ENCODE data around the gene GCK. TPM values are rescaled to one million over a fixed set of nuclear protein-coding genes. Genes with fewer than 3 reads are reported as not detected.
A peak's percentile ranks its signal among the peaks of the same experiment; 100 is the strongest.

The GCK gene
- total RNA-seq, 2 donors from 2014 or later, result 0.45 TPM; not detected in 1

DNA sequence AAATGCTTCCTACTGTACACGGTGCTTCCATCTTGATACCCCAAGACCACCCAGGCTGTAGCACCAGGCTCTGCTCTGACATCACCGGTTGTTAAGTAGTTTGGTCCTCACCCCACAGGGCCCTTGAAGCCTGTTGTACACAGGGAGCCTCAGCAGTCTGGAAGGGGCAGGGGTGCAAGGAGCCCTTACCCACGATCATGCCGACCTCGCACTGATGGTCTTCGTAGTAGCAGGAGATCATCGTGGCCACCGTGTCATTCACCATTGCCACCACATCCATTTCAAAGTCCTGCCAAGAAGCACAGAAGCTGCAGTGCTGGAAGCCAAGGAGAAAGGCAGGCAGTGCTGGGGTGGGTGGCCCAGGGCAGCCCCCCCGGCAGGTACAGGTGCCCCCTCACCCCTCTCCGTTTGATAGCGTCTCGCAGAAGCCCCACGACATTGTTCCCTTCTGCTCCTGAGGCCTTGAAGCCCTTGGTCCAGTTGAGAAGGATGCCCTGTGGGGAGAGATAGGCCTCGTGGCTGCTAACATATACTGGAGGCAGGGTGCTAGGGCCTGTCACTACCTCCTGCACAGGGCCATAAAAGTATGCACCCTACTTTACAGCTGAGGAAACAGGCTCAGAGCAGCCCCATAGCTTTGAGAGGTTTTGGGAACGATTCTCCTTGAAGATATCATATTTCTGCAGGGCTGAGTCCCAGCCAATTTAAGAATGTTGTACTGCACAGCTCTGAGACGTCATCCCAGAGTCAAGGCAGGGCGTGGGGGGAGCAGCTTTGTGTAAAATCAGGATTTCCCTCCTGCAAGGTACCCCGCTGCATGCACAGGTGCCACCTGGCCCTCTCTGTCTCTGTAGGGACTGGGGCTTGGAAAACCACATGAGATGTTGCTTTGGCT lies 39.4 kb downstream of the GCK start:
- Mint-ChIP-seq H3K36me3 (ENCODE audit: low read depth) (no peaks in the 10 kb centered on the region), H3K4me3 (no peak overlapping the region), H3K27ac (no peak overlapping the region), H3K4me1 (peaks cover 6% of the 10 kb centered on the region), H3K27me3 (no peaks in the 10 kb centered on the region)
- H3K9me3 ChIP-seq (ENCODE audit: control insufficient read depth, low read length, poor library complexity, severe bottlenecking), result no peaks in the 10 kb centered on the region
- ATAC-seq, result no peak
- no peak for DNase-seq

DNA sequence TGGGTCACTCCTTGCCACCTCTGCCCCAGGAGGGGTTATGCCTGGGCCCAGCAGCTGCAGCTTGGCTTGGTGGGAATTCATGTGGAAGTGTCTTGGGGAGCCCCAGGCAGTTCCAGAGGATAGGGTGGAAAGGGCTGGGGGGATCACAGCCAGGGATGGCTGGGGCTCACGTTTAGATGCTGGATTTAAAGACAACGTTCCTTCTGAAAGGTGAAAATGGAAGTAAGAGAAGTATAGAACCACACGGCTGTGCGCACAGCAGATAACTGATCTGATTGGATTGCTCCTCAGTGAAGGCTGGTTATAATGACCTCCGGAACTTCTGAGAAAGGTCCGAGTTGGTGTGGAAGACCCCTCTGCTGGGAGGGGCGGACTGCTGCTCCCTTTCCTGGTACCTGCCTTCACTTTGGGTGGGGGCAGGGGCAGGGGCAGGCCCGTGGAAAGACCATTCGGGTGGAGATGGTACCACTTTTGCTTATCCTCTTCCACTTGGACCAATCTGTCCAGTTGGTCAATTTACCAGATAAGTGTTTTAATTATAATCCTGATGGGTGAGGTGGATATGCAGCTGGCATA lies 40.2 kb downstream of the GCK start:
- Mint-ChIP-seq H3K4me3 (no peak overlapping the region), H3K27me3 (no peaks in the 10 kb centered on the region), H3K4me1 (peaks cover 6% of the 10 kb centered on the region), H3K27ac (no peak overlapping the region), H3K36me3 (ENCODE audit: low read depth) (no peaks in the 10 kb centered on the region)
- DNase-seq (no peak), ATAC-seq (no peak)
- no peaks in the 10 kb centered on the region for H3K9me3 ChIP-seq (ENCODE audit: control insufficient read depth, low read length, poor library complexity, severe bottlenecking)

DNA sequence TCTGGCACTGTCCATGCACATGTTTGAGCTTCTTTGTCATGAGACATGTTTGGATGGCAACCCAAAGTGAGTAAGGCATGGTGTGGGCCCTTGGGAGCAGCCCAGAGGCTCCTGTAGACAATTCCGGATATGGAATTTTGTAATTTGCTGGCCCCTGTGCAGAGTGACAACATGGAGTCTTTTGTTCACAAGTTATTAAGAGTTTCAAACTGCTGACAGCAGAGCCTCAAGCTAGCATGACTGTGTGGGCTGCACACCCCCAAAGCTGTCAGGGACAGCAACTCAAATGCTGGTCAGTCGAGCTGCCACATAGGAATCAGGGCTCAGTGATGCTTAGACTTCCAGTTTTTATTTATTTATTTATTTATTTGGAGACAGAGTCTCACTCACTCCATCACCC lies 41.1 kb downstream of the GCK start:
- Mint-ChIP-seq H3K4me3 (peak overlapping the region; percentile 61), H3K27me3 (no peaks in the 10 kb centered on the region), H3K27ac (no peak overlapping the region), H3K4me1 (peaks cover 6% of the 10 kb centered on the region), H3K36me3 (ENCODE audit: low read depth) (no peaks in the 10 kb centered on the region)
- no peak for DNase-seq
- ATAC-seq, result no peak
- no peaks in the 10 kb centered on the region for H3K9me3 ChIP-seq (ENCODE audit: control insufficient read depth, low read length, poor library complexity, severe bottlenecking)

DNA sequence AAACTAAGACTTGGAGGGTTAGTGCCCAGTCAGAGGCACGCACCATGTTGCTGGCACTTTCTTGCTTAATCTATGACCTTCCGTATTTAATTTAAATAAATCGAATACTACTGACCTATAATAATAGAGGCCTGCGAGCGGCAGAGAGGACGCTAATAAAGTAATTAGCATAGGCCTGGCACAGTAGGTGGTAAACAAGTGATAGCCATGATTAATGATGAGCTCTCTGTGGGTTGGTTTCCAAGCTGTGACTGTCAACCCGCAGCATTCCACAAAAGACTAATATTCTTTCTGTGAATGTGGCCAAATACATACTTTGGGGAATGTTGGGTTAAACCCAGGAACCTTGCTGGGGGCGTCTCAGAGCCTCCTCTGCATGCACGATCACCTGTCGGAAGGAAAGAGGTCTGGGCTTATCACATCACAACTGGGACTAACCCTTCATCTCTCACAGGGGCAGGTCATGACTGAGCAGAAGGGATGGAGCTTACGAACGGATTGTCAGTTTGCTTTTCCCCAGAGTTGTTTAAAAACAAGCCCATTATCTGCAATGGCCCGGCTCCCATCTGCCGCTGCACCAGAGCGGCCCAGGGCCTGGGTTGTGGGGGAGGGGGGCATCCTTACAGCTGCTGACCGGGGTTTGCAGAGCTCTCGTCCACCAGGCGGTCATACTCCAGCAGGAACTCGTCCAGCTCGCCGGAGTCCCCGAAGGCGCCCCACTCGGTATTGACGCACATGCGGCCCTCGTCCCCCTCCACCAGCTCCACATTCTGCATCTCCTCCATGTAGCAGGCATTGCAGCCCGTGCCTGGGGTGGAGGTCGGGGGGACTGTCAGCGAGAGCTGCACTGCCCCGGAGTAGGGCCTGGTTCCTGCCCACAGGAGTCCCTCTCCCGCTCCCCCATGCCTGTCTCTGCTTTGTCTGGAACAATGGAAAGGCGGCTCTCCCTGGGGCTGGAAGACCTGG lies 41.9 kb downstream of the GCK start:
- peaks cover 6% of the 10 kb centered on the region for H3K4me1 Mint-ChIP-seq
- peak overlapping the region; percentile 61 for H3K4me3 Mint-ChIP-seq
- no peaks in the 10 kb centered on the region for H3K9me3 ChIP-seq (ENCODE audit: control insufficient read depth, low read length, poor library complexity, severe bottlenecking)
- H3K36me3 Mint-ChIP-seq (ENCODE audit: low read depth), result no peaks in the 10 kb centered on the region
- DNase-seq (no peak), ATAC-seq (no peak)
- no peak overlapping the region for H3K27ac Mint-ChIP-seq
- H3K27me3 Mint-ChIP-seq, result no peaks in the 10 kb centered on the region

DNA sequence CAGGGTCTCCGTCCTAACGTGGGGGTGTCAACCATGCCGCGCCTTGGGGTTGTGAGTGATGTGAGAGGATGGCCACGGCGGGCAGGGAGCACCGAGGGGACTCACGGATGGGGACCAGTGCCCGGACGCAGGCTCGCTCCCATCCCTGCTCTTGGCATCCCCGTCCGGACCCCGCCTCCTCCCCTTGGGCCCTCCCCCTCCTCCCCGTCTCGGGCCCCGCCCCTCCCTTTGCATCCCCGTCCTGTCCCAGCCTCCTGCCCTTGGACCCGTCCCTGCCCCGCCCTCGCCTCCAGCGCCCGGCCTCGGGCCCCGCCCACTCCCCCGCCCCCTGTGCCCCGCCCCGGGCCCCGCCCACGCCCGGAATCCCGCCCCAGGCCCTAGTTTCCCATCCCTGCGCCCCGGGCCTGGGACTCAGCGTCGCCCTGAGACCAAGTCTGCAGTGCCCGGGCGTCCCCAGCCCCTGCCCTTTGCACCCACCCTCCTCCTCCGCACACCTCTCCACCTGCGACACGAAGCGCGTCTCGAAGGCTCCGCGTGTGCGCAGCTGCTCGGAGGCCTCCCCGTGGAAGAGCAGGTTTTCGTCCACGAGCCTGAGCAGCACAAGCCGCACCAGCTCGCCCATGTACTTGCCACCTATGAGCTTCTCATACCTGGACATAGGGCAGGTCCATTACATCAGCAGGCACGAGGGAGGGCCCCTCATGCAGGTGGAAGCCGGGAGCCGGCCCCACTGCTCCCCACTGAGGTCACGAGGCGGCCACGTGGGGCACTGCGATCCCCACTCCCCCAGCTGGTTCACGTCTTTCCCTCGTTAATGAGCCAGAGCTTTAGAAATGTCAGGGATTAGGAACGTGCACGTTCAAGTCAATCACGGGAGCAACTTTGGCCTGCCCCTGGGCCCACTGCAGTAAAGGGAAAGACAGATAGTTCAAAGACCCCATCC lies 43.0 kb downstream of the GCK start:
- peaks cover 6% of the 10 kb centered on the region for H3K4me1 Mint-ChIP-seq
- H3K9me3 ChIP-seq (ENCODE audit: control insufficient read depth, low read length, poor library complexity, severe bottlenecking), result no peaks in the 10 kb centered on the region
- H3K27me3 Mint-ChIP-seq, result no peaks in the 10 kb centered on the region
- no peaks in the 10 kb centered on the region for H3K36me3 Mint-ChIP-seq (ENCODE audit: low read depth)
- peak; percentile 18 to 67 (median 56) for DNase-seq
- ATAC-seq, result peak; percentile 73
- no peak overlapping the region for H3K27ac Mint-ChIP-seq
- peak overlapping the region; percentile 83 for H3K4me3 Mint-ChIP-seq

DNA sequence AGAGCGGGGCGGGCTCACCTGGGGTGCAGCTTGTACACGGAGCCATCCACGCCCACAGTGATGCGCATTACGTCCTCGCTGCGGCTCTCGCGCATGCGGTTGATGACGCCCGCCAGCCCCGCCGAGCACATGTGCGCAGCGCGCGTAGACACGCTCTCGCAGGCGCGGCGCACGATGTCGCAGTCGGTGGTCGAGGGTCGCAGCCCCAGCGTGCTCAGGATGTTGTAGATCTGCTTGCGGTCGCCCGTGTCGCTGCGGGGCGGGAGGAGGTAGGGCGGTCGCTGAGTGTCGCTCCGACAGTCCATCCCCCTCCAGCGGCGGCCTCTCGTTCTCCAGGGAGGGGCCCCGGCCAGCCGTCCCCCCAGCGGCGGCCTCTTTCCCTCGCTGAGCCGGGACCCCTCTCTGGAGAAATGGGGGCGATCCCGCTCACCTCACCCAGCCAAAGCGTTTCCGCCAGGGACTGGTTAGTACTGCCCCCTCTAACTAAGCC lies 43.7 kb downstream of the GCK start:
- Mint-ChIP-seq H3K27me3 (no peaks in the 10 kb centered on the region), H3K36me3 (ENCODE audit: low read depth) (no peaks in the 10 kb centered on the region), H3K27ac (no peak overlapping the region), H3K4me3 (peak overlapping the region; percentile 83), H3K4me1 (peaks cover 6% of the 10 kb centered on the region)
- DNase-seq (peak; percentile 40 to 43 (median 41)), ATAC-seq (peak; percentile 81)
- H3K9me3 ChIP-seq (ENCODE audit: control insufficient read depth, low read length, poor library complexity, severe bottlenecking), result no peaks in the 10 kb centered on the region

DNA sequence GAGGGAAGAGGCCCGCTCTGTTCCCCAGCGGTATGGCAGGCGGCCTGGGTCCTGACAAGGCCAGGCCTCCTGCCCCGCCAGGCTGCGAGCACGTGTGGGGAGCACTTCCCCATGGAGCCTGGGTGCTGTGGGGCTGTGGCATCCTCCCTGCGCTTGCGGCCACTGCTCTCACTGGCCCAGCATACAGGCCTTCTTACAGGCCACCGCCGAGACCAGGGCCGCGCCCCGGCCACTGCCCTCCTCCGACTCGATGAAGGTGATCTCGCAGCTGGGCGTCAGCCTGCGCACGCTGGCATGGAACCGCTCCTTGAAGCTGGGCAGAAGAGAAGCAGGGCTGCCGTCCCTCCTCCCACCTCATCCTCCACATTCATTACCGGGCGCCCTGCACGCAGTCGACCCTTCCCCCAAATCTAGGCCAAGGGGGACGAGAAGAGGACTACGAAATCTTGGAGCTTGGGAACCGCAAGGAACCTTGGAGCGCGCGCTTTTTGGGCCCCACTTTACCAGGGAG lies 44.2 kb downstream of the GCK start:
- ATAC-seq (no peak), DNase-seq (no peak)
- no peaks in the 10 kb centered on the region for H3K9me3 ChIP-seq (ENCODE audit: control insufficient read depth, low read length, poor library complexity, severe bottlenecking)
- H3K4me1 Mint-ChIP-seq, result peaks cover 6% of the 10 kb centered on the region
- H3K36me3 Mint-ChIP-seq (ENCODE audit: low read depth), result no peaks in the 10 kb centered on the region
- H3K4me3 Mint-ChIP-seq, result peak overlapping the region; percentile 83
- no peak overlapping the region for H3K27ac Mint-ChIP-seq
- H3K27me3 Mint-ChIP-seq, result no peaks in the 10 kb centered on the region

DNA sequence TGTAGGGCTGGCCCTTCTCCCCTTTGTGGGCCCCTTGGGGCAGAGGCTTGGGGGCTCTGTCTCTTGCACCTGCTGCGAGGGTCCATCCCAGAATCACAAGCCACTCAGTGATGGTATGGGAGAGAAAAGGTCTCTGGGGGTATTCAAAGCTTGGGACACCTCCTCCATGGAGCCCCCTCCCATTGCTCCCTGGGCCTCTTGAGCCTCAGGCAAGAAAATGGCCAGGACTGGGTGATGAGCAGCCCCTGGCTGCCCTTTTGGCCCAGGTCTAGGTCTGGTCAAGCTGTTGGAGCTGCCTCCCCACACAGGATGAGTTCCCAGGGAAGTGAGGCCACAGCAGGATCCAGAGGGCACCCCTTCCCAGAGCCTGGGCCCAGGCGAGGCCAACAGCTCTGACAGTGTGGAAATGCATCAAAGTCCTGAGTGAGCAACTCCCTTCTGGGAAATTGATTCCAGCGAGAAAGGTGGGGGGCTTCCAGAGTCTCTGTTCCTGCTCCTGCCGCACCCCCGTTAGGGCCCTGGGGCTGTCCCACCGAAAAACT lies 44.7 kb downstream of the GCK start:
- H3K36me3 Mint-ChIP-seq (ENCODE audit: low read depth), result no peaks in the 10 kb centered on the region
- no peak for DNase-seq
- peak overlapping the region; percentile 33 for H3K4me3 Mint-ChIP-seq
- no peak overlapping the region for H3K27ac Mint-ChIP-seq
- no peaks in the 10 kb centered on the region for H3K27me3 Mint-ChIP-seq
- peaks cover 6% of the 10 kb centered on the region for H3K4me1 Mint-ChIP-seq
- no peak for ATAC-seq
- no peaks in the 10 kb centered on the region for H3K9me3 ChIP-seq (ENCODE audit: control insufficient read depth, low read length, poor library complexity, severe bottlenecking)

DNA sequence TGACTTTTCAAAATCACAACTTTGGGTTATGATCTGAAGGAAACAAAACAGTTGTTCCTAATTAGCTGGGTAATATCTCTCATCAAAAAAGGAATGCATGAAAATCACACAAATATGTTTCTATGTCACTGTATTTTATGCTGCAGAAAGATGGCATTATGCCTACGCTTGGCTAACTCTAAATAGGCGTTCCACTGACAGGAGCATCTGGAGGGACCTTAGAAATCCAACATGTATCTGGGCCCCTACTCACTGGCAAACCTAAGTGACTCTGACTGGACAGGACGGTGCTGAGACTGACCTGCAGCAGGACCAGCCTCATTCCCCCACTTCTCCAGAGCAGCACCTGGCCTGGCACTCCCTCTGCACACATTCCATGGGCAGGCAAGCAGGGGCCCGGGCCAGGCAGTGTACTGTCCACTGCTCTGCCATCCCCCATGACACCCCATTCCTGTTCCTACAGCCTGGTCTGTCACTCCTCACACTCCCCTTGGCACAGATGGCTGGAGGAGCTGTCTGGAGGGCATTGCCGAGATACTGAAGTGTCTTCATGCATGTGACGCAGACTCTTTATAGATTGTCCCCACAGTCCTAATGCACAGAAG lies 45.5 kb downstream of the GCK start:
- H3K9me3 ChIP-seq (ENCODE audit: control insufficient read depth, low read length, poor library complexity, severe bottlenecking), result no peaks in the 10 kb centered on the region
- H3K4me1 Mint-ChIP-seq, result peaks cover 6% of the 10 kb centered on the region
- no peak for DNase-seq
- H3K27ac Mint-ChIP-seq, result no peak overlapping the region
- no peak overlapping the region for H3K4me3 Mint-ChIP-seq
- ATAC-seq, result no peak
- H3K27me3 Mint-ChIP-seq, result no peaks in the 10 kb centered on the region
- H3K36me3 Mint-ChIP-seq (ENCODE audit: low read depth), result no peaks in the 10 kb centered on the region

DNA sequence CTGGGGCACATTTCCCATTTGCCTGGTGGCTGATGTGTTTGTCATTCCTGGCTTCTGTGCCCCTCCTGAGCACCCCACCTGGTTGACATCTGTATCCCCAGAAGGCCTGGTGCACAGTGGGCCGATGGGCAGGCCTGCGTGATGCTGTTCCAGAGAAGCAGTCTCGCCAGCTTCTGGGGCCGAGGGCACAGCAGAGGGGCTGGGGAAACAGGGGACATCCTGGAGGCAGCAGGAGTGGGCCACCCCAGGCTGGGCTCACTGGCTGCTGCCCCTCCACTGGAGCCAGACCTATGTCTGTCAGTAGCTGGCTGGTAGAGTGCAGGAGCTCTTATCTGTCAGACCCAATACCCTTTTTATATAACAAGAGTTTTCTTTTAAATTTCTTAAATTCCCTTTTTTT lies 47.2 kb downstream of the GCK start:
- no peak for ATAC-seq
- DNase-seq, result no peak
- H3K36me3 Mint-ChIP-seq (ENCODE audit: low read depth), result no peaks in the 10 kb centered on the region
- H3K4me3 Mint-ChIP-seq, result no peak overlapping the region
- no peak overlapping the region for H3K27ac Mint-ChIP-seq
- H3K27me3 Mint-ChIP-seq, result peaks cover 4% of the 10 kb centered on the region
- H3K9me3 ChIP-seq (ENCODE audit: control insufficient read depth, low read length, poor library complexity, severe bottlenecking), result no peaks in the 10 kb centered on the region
- H3K4me1 Mint-ChIP-seq, result peaks cover 6% of the 10 kb centered on the region

DNA sequence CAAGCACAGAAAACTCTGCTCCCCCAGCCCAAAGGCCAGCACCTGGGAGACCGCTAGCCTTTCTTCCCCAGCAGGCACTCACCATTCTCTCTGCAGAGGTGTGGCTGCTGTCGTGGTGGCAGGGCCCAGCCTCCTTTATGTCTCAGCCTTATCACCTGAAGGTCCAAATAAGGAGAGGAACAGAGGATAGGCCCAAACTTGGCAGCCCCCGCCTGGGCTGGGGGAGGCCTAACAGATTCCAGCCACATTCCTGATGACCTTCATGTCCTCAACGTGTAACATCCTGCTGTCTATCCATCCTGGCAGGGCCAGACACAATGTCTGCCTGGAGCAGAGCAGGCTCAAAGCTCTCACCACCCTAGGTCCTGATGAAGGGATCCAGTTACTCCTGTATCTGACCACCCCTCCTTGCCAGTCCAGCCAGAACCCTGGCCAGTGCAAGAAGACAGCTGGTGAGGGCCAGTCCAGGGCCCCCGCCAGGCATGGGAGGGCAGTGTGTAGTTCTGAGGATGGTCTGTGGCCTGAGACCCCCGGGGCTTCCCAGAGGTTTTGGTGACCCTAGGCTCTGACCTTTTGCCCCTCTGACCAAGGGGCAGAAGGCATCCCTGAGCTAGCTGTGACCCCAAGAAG lies 47.9 kb downstream of the GCK start, which contains the start of gene MYL7:
TSS of gene MYL7 (minus strand) at position 112 of the 630 bp plus-strand sequence. CDS start at position 85, 27 bp downstream.
- H3K4me1 Mint-ChIP-seq, result peaks cover 6% of the 10 kb centered on the region
- H3K9me3 ChIP-seq (ENCODE audit: control insufficient read depth, low read length, poor library complexity, severe bottlenecking), result no peaks in the 10 kb centered on the region
- ATAC-seq (no peak), DNase-seq (no peak)
- H3K27ac Mint-ChIP-seq, result no peak within 1 kb of the TSS
- no peaks in the 10 kb centered on the region for H3K36me3 Mint-ChIP-seq (ENCODE audit: low read depth)
- H3K4me3 Mint-ChIP-seq, result no peak within 1 kb of the TSS
- H3K27me3 Mint-ChIP-seq, result peaks cover 4% of the 10 kb centered on the region
